GM23338 (cell line): ENCODE measurements around the gene RAD1. TPM values are rescaled to one million over a fixed set of nuclear protein-coding genes. Genes with fewer than 3 reads are reported as not detected.

Source experiments
- ATAC-seq: fragments of 200-7000 bp; cut with Tn5 transposase; 3 replicates; pipeline ENCODE4 v1.9.1; 2020
- DNase-seq: peaks from one replicate; pipeline ENCODE4 v3.0.0-alpha.2; 2015; ENCODE audit warnings: low spot score
- H2AFZ ChIP-seq: fragments of 200-600 bp; sonication (generic); 2 replicates; pipeline ENCODE4 v1.8.0; 2016; ENCODE audit warnings: antibody characterized with exemption, mild to moderate bottlenecking, moderate library complexity
- H3F3A ChIP-seq: fragments of 200-600 bp; sonication (generic); replicated peaks from 2 replicates; pipeline ENCODE4 v1.8.0; 2017; ENCODE audit warnings: antibody characterized with exemption, mixed run types, low read depth
- H3K27ac ChIP-seq: fragments of 200-600 bp; sonication (generic); 2 replicates; pipeline ENCODE4 v1.6.1; 2016; ENCODE audit warnings: low read depth
- H3K27me3 ChIP-seq: fragments of 200-600 bp; sonication (generic); 2 replicates; pipeline ENCODE4 v1.8.0; 2016; ENCODE audit warnings: mild to moderate bottlenecking, mixed run types, moderate library complexity; ENCODE audit not compliant: insufficient read depth
- H3K36me3 ChIP-seq: fragments of 200-600 bp; sonication (generic); 2 replicates; pipeline ENCODE4 v1.8.0; 2016; ENCODE audit warnings: mild to moderate bottlenecking; ENCODE audit not compliant: insufficient read depth
- H3K4me1 ChIP-seq: fragments of 200-600 bp; sonication (generic); 2 replicates; pipeline ENCODE4 v1.8.0; 2016; ENCODE audit warnings: mild to moderate bottlenecking, moderate library complexity; ENCODE audit not compliant: insufficient read depth
- H3K4me2 ChIP-seq: fragments of 200-600 bp; sonication (generic); 2 replicates; pipeline ENCODE4 v1.7.1; 2017; ENCODE audit warnings: mixed run types
- H3K4me3 ChIP-seq: fragments of 200-600 bp; sonication (generic); 2 replicates; pipeline ENCODE4 v1.6.1; 2016; ENCODE audit warnings: mixed run types
- H3K79me2 ChIP-seq: fragments of 200-600 bp; sonication (generic); replicated peaks from 2 replicates; pipeline ENCODE4 v1.8.0; 2017; ENCODE audit warnings: mild to moderate bottlenecking; ENCODE audit not compliant: insufficient read depth
- H3K9me2 ChIP-seq: fragments of 200-600 bp; sonication (generic); 2 replicates; pipeline ENCODE4 v1.8.0; 2017; ENCODE audit not compliant: insufficient read depth
- H4K20me1 ChIP-seq: fragments of 200-600 bp; sonication (generic); replicated peaks from 2 replicates; pipeline ENCODE4 v1.8.0; 2017; ENCODE audit warnings: mild to moderate bottlenecking; ENCODE audit not compliant: insufficient read depth
- H3K27ac Mint-ChIP-seq: 2 replicates; pipeline ENCODE4 v1.8.0; 2020; ENCODE audit warnings: inconsistent platforms, mild to moderate bottlenecking, moderate library complexity, mixed read lengths
- H3K27me3 Mint-ChIP-seq: 3 replicates; pipeline ENCODE4 v1.8.0; 2022; ENCODE audit warnings: low read depth, mild to moderate bottlenecking, moderate library complexity, mixed read lengths, inconsistent platforms; ENCODE audit not compliant: insufficient read depth, poor library complexity
- H3K36me3 Mint-ChIP-seq: 3 replicates; pipeline ENCODE4 v1.8.0; 2021; ENCODE audit warnings: low read depth, mild to moderate bottlenecking, inconsistent platforms, moderate library complexity, mixed read lengths
- H3K4me1 Mint-ChIP-seq: 3 replicates; pipeline ENCODE4 v1.8.0; 2020; ENCODE audit warnings: mild to moderate bottlenecking, inconsistent platforms, mixed read lengths
- H3K4me3 Mint-ChIP-seq: 3 replicates; pipeline ENCODE4 v1.8.0; 2021; ENCODE audit warnings: moderate library complexity, mild to moderate bottlenecking, inconsistent platforms, mixed read lengths
- H3K9me3 Mint-ChIP-seq: 3 replicates; pipeline ENCODE4 v1.8.0; 2020; ENCODE audit warnings: moderate library complexity, mild to moderate bottlenecking, inconsistent platforms, mixed read lengths
- CREB1 ChIP-seq: fragments of 250-450 bp; sonication (Bioruptor Pico); IDR thresholded peaks from 2 replicates; pipeline ENCODE4 v1.5.0; 2020; ENCODE audit warnings: low read depth, mild to moderate bottlenecking, moderate library complexity
- EZH2phosphoT487 ChIP-seq: fragments of 200-600 bp; sonication (generic); IDR thresholded peaks from one replicate; pipeline ENCODE4 v1.8.1; 2018; ENCODE audit warnings: antibody characterized with exemption; ENCODE audit not compliant: unreplicated experiment
- JUNB ChIP-seq: IDR thresholded peaks from one replicate; pipeline ENCODE4 v1.6.1; 2016; ENCODE audit warnings: antibody characterized with exemption; ENCODE audit not compliant: unreplicated experiment
- NANOG ChIP-seq: IDR thresholded peaks from 2 replicates; pipeline ENCODE4 v1.6.1; 2016; ENCODE audit warnings: antibody characterized with exemption, borderline replicate concordance
- POLR2AphosphoS5 ChIP-seq: IDR thresholded peaks from 2 replicates; pipeline ENCODE4 v1.6.1; 2016; ENCODE audit warnings: antibody characterized with exemption, low read depth
- STAT1 ChIP-seq: IDR thresholded peaks from one replicate; pipeline ENCODE4 v1.6.1; 2016; ENCODE audit warnings: antibody characterized with exemption; ENCODE audit not compliant: unreplicated experiment
- ZNF114 ChIP-seq: fragments of 250-450 bp; sonication (Bioruptor Pico); IDR thresholded peaks from 2 replicates; pipeline ENCODE4 v1.5.0; 2020; ENCODE audit warnings: mild to moderate bottlenecking, moderate library complexity
- ZNF331 ChIP-seq: fragments of 250-450 bp; sonication (Bioruptor Pico); IDR thresholded peaks from 2 replicates; pipeline ENCODE4 v1.5.0; 2020; ENCODE audit warnings: low read depth, mild to moderate bottlenecking, moderate library complexity
- polyA plus RNA-seq: library from polyadenylated mRNA; unstranded; fragments of >200 nt; fragmentation: Nextera tagmentation; extraction: Ambion mirVana; gene quantifications from 2 replicates; pipeline ENCODE4 v1.2.1, GENCODE V29; 2016
- total RNA-seq: library from RNA; depleted of rRNA; stranded (reverse); fragments of >200 nt; shearing (Covaris generic); gene quantifications from 2 replicates; pipeline ENCODE4 v1.2.3, GENCODE V29; 2014
- TF ChIP-seq, protein P1 (sequence below): IDR thresholded peaks from 2 replicates; pipeline ENCODE4 v1.6.1; 2016; ENCODE audit warnings: antibody characterized with exemption
- TF ChIP-seq, protein P2 (sequence below): fragments of 250-450 bp; sonication (Bioruptor Pico); IDR thresholded peaks from 2 replicates; pipeline ENCODE4 v1.5.0; 2020; ENCODE audit warnings: mild to moderate bottlenecking, moderate library complexity
- TF ChIP-seq, protein P3 (sequence below): IDR thresholded peaks from one replicate; pipeline ENCODE4 v1.6.1; 2018; ENCODE audit warnings: antibody characterized with exemption; ENCODE audit not compliant: unreplicated experiment
- TF ChIP-seq, protein P4 (sequence below), 2 experiments: fragments of 200-600 bp in 1 of 2; sonication (generic) in 1 of 2; conservative IDR thresholded peaks; 2 replicates each; pipeline versions ENCODE4 v1.5.1 to v1.6.1; 2016 to 2017; ENCODE audit warnings: antibody characterized with exemption in 2 of 2, low read depth in 2 of 2, mild to moderate bottlenecking in 2 of 2, moderate library complexity in 1 of 2

RAD1 gene
- total and polyA plus RNA-seq, 2 experiments from 2014 or later: 39.3 to 40.9 TPM

DNA sequence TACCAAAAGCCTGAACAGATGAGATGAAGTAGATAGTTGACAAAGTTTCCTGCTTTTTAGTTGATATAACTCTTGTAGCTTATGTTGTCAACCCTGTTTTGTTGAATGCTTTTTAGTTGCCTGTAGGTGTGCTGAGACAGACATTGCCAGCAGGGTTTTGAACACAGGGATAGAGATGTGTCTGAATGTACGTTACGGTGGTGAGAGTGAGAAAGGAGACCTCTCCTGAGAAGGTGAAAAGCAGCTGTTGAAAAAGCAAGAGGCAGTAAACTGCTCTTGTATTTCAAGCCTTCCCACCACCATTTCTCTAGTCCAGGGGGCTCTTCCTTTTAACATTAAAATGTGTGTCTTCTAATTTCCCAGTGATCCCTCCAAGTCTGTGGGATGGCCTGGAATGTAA, 28.7 kb upstream of the RAD1 start (continued):
- TF ChIP-seq ZNF331 (CRISPR knock-in tag) (no peak), EZH2phosphoT487 (no peak), STAT1 (no peak), POLR2AphosphoS5 (no peak)
- TF ChIP-seq, protein P1, sequence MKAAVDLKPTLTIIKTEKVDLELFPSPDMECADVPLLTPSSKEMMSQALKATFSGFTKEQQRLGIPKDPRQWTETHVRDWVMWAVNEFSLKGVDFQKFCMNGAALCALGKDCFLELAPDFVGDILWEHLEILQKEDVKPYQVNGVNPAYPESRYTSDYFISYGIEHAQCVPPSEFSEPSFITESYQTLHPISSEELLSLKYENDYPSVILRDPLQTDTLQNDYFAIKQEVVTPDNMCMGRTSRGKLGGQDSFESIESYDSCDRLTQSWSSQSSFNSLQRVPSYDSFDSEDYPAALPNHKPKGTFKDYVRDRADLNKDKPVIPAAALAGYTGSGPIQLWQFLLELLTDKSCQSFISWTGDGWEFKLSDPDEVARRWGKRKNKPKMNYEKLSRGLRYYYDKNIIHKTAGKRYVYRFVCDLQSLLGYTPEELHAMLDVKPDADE: no peak

DNA sequence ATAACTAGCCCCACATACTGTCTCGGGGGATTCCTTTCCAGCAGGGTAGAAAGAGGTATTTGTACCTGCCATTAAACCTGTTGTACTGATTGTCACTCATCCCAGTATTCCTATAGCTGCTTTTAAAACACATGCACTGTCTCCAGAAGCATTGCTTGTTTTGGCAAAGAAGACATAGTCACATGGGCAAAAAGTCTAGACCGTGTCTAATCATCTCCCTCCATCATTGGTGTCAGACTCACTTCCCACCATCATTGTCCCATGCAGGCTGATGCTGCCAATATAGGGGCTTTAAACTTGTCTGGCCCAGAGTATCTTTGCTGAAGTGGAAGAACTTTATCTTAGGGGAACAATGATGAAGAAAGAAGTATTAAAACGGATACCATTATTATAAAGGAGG, 26.6 kb upstream of the RAD1 start:
- DNase-seq (no peak), ATAC-seq (no peak)
- Histone ChIP-seq H4K20me1 (no peaks in the 10 kb centered on the region), H3K4me1 (no peaks in the 10 kb centered on the region), H3K79me2 (no peaks in the 10 kb centered on the region), H3K4me2 (no peak overlapping the region), H3F3A (no peaks in the 10 kb centered on the region), H3K27ac (no peak overlapping the region), H3K27me3 (no peaks in the 10 kb centered on the region), H2AFZ (no peak overlapping the region), H3K9me2 (no peaks in the 10 kb centered on the region), H3K36me3 (peaks cover 38% of the 10 kb centered on the region), H3K4me3 (no peak overlapping the region)
- no peaks in the 10 kb centered on the region for H3K27me3 Mint-ChIP-seq
- no peaks in the 10 kb centered on the region for H3K9me3 Mint-ChIP-seq
- no peaks in the 10 kb centered on the region for H3K4me1 Mint-ChIP-seq
- H3K4me3 Mint-ChIP-seq: no peak overlapping the region
- peaks cover 61% of the 10 kb centered on the region for H3K36me3 Mint-ChIP-seq
- H3K27ac Mint-ChIP-seq: no peak overlapping the region
- TF ChIP-seq, protein P1: no peak
- TF ChIP-seq, protein P2, sequence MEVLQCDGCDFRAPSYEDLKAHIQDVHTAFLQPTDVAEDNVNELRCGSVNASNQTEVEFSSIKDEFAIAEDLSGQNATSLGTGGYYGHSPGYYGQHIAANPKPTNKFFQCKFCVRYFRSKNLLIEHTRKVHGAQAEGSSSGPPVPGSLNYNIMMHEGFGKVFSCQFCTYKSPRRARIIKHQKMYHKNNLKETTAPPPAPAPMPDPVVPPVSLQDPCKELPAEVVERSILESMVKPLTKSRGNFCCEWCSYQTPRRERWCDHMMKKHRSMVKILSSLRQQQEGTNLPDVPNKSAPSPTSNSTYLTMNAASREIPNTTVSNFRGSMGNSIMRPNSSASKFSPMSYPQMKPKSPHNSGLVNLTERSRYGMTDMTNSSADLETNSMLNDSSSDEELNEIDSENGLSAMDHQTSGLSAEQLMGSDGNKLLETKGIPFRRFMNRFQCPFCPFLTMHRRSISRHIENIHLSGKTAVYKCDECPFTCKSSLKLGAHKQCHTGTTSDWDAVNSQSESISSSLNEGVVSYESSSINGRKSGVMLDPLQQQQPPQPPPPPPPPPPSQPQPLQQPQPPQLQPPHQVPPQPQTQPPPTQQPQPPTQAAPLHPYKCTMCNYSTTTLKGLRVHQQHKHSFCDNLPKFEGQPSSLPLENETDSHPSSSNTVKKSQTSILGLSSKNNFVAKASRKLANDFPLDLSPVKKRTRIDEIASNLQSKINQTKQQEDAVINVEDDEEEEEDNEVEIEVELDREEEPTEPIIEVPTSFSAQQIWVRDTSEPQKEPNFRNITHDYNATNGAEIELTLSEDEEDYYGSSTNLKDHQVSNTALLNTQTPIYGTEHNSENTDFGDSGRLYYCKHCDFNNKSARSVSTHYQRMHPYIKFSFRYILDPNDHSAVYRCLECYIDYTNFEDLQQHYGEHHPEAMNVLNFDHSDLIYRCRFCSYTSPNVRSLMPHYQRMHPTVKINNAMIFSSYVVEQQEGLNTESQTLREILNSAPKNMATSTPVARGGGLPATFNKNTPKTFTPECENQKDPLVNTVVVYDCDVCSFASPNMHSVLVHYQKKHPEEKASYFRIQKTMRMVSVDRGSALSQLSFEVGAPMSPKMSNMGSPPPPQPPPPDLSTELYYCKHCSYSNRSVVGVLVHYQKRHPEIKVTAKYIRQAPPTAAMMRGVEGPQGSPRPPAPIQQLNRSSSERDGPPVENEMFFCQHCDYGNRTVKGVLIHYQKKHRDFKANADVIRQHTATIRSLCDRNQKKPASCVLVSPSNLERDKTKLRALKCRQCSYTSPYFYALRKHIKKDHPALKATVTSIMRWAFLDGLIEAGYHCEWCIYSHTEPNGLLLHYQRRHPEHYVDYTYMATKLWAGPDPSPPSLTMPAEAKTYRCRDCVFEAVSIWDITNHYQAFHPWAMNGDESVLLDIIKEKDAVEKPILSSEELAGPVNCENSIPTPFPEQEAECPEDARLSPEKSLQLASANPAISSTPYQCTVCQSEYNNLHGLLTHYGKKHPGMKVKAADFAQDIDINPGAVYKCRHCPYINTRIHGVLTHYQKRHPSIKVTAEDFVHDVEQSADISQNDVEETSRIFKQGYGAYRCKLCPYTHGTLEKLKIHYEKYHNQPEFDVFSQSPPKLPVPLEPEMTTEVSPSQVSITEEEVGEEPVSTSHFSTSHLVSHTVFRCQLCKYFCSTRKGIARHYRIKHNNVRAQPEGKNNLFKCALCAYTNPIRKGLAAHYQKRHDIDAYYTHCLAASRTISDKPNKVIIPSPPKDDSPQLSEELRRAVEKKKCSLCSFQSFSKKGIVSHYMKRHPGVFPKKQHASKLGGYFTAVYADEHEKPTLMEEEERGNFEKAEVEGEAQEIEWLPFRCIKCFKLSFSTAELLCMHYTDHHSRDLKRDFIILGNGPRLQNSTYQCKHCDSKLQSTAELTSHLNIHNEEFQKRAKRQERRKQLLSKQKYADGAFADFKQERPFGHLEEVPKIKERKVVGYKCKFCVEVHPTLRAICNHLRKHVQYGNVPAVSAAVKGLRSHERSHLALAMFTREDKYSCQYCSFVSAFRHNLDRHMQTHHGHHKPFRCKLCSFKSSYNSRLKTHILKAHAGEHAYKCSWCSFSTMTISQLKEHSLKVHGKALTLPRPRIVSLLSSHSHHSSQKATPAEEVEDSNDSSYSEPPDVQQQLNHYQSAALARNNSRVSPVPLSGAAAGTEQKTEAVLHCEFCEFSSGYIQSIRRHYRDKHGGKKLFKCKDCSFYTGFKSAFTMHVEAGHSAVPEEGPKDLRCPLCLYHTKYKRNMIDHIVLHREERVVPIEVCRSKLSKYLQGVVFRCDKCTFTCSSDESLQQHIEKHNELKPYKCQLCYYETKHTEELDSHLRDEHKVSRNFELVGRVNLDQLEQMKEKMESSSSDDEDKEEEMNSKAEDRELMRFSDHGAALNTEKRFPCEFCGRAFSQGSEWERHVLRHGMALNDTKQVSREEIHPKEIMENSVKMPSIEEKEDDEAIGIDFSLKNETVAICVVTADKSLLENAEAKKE (CRISPR knock-in tag): no peak
- TF ChIP-seq CREB1 (CRISPR knock-in tag): no peak
- TF ChIP-seq, protein P3, sequence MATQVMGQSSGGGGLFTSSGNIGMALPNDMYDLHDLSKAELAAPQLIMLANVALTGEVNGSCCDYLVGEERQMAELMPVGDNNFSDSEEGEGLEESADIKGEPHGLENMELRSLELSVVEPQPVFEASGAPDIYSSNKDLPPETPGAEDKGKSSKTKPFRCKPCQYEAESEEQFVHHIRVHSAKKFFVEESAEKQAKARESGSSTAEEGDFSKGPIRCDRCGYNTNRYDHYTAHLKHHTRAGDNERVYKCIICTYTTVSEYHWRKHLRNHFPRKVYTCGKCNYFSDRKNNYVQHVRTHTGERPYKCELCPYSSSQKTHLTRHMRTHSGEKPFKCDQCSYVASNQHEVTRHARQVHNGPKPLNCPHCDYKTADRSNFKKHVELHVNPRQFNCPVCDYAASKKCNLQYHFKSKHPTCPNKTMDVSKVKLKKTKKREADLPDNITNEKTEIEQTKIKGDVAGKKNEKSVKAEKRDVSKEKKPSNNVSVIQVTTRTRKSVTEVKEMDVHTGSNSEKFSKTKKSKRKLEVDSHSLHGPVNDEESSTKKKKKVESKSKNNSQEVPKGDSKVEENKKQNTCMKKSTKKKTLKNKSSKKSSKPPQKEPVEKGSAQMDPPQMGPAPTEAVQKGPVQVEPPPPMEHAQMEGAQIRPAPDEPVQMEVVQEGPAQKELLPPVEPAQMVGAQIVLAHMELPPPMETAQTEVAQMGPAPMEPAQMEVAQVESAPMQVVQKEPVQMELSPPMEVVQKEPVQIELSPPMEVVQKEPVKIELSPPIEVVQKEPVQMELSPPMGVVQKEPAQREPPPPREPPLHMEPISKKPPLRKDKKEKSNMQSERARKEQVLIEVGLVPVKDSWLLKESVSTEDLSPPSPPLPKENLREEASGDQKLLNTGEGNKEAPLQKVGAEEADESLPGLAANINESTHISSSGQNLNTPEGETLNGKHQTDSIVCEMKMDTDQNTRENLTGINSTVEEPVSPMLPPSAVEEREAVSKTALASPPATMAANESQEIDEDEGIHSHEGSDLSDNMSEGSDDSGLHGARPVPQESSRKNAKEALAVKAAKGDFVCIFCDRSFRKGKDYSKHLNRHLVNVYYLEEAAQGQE: no peak
- TF ChIP-seq NANOG: no peak
- TF ChIP-seq, protein P4, sequence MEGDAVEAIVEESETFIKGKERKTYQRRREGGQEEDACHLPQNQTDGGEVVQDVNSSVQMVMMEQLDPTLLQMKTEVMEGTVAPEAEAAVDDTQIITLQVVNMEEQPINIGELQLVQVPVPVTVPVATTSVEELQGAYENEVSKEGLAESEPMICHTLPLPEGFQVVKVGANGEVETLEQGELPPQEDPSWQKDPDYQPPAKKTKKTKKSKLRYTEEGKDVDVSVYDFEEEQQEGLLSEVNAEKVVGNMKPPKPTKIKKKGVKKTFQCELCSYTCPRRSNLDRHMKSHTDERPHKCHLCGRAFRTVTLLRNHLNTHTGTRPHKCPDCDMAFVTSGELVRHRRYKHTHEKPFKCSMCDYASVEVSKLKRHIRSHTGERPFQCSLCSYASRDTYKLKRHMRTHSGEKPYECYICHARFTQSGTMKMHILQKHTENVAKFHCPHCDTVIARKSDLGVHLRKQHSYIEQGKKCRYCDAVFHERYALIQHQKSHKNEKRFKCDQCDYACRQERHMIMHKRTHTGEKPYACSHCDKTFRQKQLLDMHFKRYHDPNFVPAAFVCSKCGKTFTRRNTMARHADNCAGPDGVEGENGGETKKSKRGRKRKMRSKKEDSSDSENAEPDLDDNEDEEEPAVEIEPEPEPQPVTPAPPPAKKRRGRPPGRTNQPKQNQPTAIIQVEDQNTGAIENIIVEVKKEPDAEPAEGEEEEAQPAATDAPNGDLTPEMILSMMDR (conservative IDR thresholded peaks at IDR 0.05; ENCODE audit: low read depth in 2 of 2): no peak
- TF ChIP-seq JUNB: no peak
- no peak for TF ChIP-seq ZNF114
- TF ChIP-seq ZNF331 (CRISPR knock-in tag): no peak
- no peak for TF ChIP-seq POLR2AphosphoS5
- no peak for TF ChIP-seq EZH2phosphoT487
